HepG2 (cell line): ENCODE data around the gene CNNM1. TPM values are rescaled to one million over a fixed set of nuclear protein-coding genes. Genes with fewer than 3 reads are reported as not detected.

Experiments used
- AGO2 ChIP-seq: fragments of 200-400 bp; formaldehyde crosslinking; optimal IDR thresholded peaks from 2 replicates; pipeline ENCODE3; 2017; ENCODE audit warnings: mild to moderate bottlenecking, low read depth, low read length, moderate library complexity
- HINFP ChIP-seq: sonication (generic); formaldehyde crosslinking; IDR thresholded peaks from 2 replicates; pipeline ENCODE4 v1.4.0; 2020; ENCODE audit warnings: low read depth, mild to moderate bottlenecking, missing genetic modification reagents
- HMGXB4 ChIP-seq, 2 experiments: sonication (generic) in 1 of 2; formaldehyde crosslinking in 1 of 2; IDR thresholded peaks; 2 replicates each; pipeline versions ENCODE4 v1.4.0 to v1.6.1; 2018 to 2020; ENCODE audit warnings: missing genetic modification reagents in 2 of 2, borderline replicate concordance in 1 of 2, low read depth in 1 of 2, mild to moderate bottlenecking in 1 of 2, missing biosample characterization in 1 of 2
- MEIS2 ChIP-seq: sonication (generic); formaldehyde crosslinking; IDR thresholded peaks from 2 replicates; pipeline ENCODE4 v1.9.0; 2021; ENCODE audit warnings: mild to moderate bottlenecking, missing genetic modification reagents
- PAXIP1 ChIP-seq: sonication (generic); formaldehyde crosslinking; conservative IDR thresholded peaks from 2 replicates; pipeline ENCODE4 v1.4.0; 2020; ENCODE audit warnings: mild to moderate bottlenecking, missing genetic modification reagents, moderate library complexity
- PRMT3 ChIP-seq: sonication (generic); formaldehyde crosslinking; IDR thresholded peaks from 2 replicates; pipeline ENCODE4 v1.8.1; 2022; ENCODE audit warnings: low read depth, mild to moderate bottlenecking, moderate library complexity, missing genetic modification reagents, borderline replicate concordance
- RBM22 ChIP-seq: fragments of 200-400 bp; formaldehyde crosslinking; optimal IDR thresholded peaks from 2 replicates; pipeline ENCODE3; 2017; ENCODE audit warnings: mild to moderate bottlenecking, low read length, moderate library complexity
- RXRB ChIP-seq: IDR thresholded peaks from 2 replicates; pipeline ENCODE4 v1.6.1; 2016; ENCODE audit warnings: borderline replicate concordance, missing genetic modification reagents, missing compliant biosample characterization
- SALL1 ChIP-seq: sonication (generic); formaldehyde crosslinking; IDR thresholded peaks from 2 replicates; pipeline ENCODE4 v1.8.0; 2022; ENCODE audit warnings: mild to moderate bottlenecking, missing genetic modification reagents
- SIX1 ChIP-seq: sonication (generic); formaldehyde crosslinking; IDR thresholded peaks from 2 replicates; pipeline ENCODE4 v1.4.0; 2020; ENCODE audit warnings: missing genetic modification reagents, borderline replicate concordance
- SOX13 ChIP-seq, 3 experiments: fragments of 450-650 bp in 1 of 3; sonication (generic) in 1 of 3; formaldehyde crosslinking in 1 of 3; IDR thresholded peaks in 2 of 3; conservative IDR thresholded peaks in 1 of 3; 2 replicates each; pipeline versions ENCODE4 v1.5.0 to v1.6.1; 2016 to 2020; ENCODE audit warnings: antibody characterized with exemption in 1 of 3, mild to moderate bottlenecking in 1 of 3, missing compliant biosample characterization in 1 of 3, missing genetic modification reagents in 1 of 3, moderate library complexity in 1 of 3
- ZBTB46 ChIP-seq: sonication (generic); formaldehyde crosslinking; IDR thresholded peaks from 2 replicates; pipeline ENCODE4 v1.4.0; 2020; ENCODE audit warnings: mild to moderate bottlenecking, missing genetic modification reagents, borderline replicate concordance
- ZFP62 ChIP-seq: sonication (generic); formaldehyde crosslinking; IDR thresholded peaks from 2 replicates; pipeline ENCODE4 v1.4.0; 2020; ENCODE audit warnings: missing genetic modification reagents
- ZNF235 ChIP-seq: sonication (generic); formaldehyde crosslinking; IDR thresholded peaks from 2 replicates; pipeline ENCODE4 v1.8.1; 2023; ENCODE audit warnings: mild to moderate bottlenecking, missing genetic modification reagents, borderline replicate concordance
- ZNF317 ChIP-seq: sonication (generic); formaldehyde crosslinking; IDR thresholded peaks from 2 replicates; pipeline ENCODE4 v1.5.0; 2020; ENCODE audit warnings: mild to moderate bottlenecking, missing genetic modification reagents
- ZNF331 ChIP-seq: sonication (generic); formaldehyde crosslinking; IDR thresholded peaks from 2 replicates; pipeline ENCODE4 v1.4.0; 2020; ENCODE audit warnings: missing genetic modification reagents
- ZNF335 ChIP-seq: sonication (generic); formaldehyde crosslinking; IDR thresholded peaks from 2 replicates; pipeline ENCODE4 v1.4.0; 2020; ENCODE audit warnings: missing genetic modification reagents
- ZNF432 ChIP-seq: sonication (generic); formaldehyde crosslinking; IDR thresholded peaks from 2 replicates; pipeline ENCODE4 v1.5.0; 2020; ENCODE audit warnings: missing genetic modification reagents, mild to moderate bottlenecking, borderline replicate concordance
- ZNF546 ChIP-seq: sonication (generic); formaldehyde crosslinking; conservative IDR thresholded peaks from 2 replicates; pipeline ENCODE4 v1.8.1; 2023; ENCODE audit warnings: mild to moderate bottlenecking, missing genetic modification reagents
- ZNF775 ChIP-seq: sonication (generic); formaldehyde crosslinking; IDR thresholded peaks from 2 replicates; pipeline ENCODE4 v1.4.0; 2020; ENCODE audit warnings: missing genetic modification reagents, mild to moderate bottlenecking, moderate library complexity, borderline replicate concordance
- ZSCAN21 ChIP-seq: sonication (generic); formaldehyde crosslinking; IDR thresholded peaks from 2 replicates; pipeline ENCODE4 v1.8.0; 2022; ENCODE audit warnings: mild to moderate bottlenecking, missing genetic modification reagents, moderate library complexity, borderline replicate concordance
- polyA plus RNA-seq, 8 experiments: library from polyadenylated mRNA; depleted of rRNA in 3 of 8; stranded (reverse) in 7 of 8; unstranded in 1 of 8; fragments of >200 nt; fragmentation: Illumina TruSeq in 4 of 8; extraction: Trizol in 4 of 8; gene quantifications; 2 replicates each; pipeline versions ENCODE4 v1.2.1 to v1.2.3, GENCODE V29; 2011 to 2016; ENCODE audit warnings: low read depth in 4 of 8, missing spikeins in 1 of 8, mixed read lengths in 1 of 8; ENCODE audit not compliant: insufficient read depth in 1 of 8
- total RNA-seq, 5 experiments: library from RNA; depleted of rRNA; stranded (reverse); fragments of >200 nt; fragmentation: Illumina TruSeq; extraction: Trizol; gene quantifications; 2 replicates each; pipeline ENCODE4 v1.2.3, GENCODE V29; 2016; ENCODE audit warnings: low read depth in 1 of 5

Gene CNNM1
- total and polyA plus RNA-seq, 2 of the 13 experiments (the other 11 are each of a cell fraction or from before 2014, with no cell fraction given) = 4.3 to 9.6 TPM

- TF ChIP-seq ZBTB46 (CRISPR knock-in tag) (no peak), HINFP (no peak), ZSCAN21 (no peak), ZNF546 (CRISPR knock-in tag) (no peak), PRMT3 (no peak), PAXIP1 (CRISPR knock-in tag) (peak; percentile 87), AGO2 (no peak), ZNF335 (CRISPR knock-in tag) (no peak), ZNF432 (CRISPR knock-in tag) (no peak), SOX13 (IDR thresholded peaks at IDR 0.05) (no peak), SOX13 (CRISPR knock-in tag; conservative IDR thresholded peaks at IDR 0.05 in 1 of 2, IDR thresholded peaks at IDR 0.05 in 1 of 2) (peak in 1 of 2 experiments; percentile 28; a peak in 1 of 4 replicates), SALL1 (CRISPR knock-in tag) (0 out of 2 replicates have a peak, but pooled peaks have one; percentile 19), RBM22 (peak; percentile 18), MEIS2 (CRISPR knock-in tag) (peak; percentile 67), ZNF235 (CRISPR knock-in tag) (no peak), SIX1 (CRISPR knock-in tag) (no peak), RXRB (CRISPR knock-in tag) (peak; percentile 98), ZNF775 (no peak), ZNF317 (0 out of 2 replicates have a peak, but pooled peaks have one; percentile 14), ZNF331 (peak; percentile 47; the same call in 1 of the 2 replicates), HMGXB4 (CRISPR knock-in tag; IDR thresholded peaks at IDR 0.05; ENCODE audit: borderline replicate concordance in 1 of 2, low read depth in 1 of 2) (peak in 1 of 2 experiments; percentile 29; a peak in 1 of 4 replicates), ZFP62 (no peak)
Observed at GRCh38 chr10:99412099-99412498, 82.9 kb downstream of the CNNM1 start (continued).
